ENCODE results near the gene IL17C. TPM values are rescaled to one million over a fixed set of nuclear protein-coding genes. Genes with fewer than 3 reads are reported as not detected.

IL17C gene
- total and polyA plus RNA-seq, 8 donors, result 0.87 to 1.2 TPM; not detected in 6

GRCh38 chr16:88628512-88628974, 9.8 kb upstream of the IL17C start:
- Histone ChIP-seq H3K4me3 (no peak overlapping the region), H3K27me3 (peaks cover 0 to 4% (median 0%) of the 10 kb centered on the region in 3 donors), H3K36me3 (peaks cover 74 to 97% (median 94%) of the 10 kb centered on the region in 4 donors), H3K4me1 (peaks cover 0 to 5% (median 4%) of the 10 kb centered on the region in 4 donors), H3K9me3 (no peaks in the 10 kb centered on the region), H3K27ac (no peak overlapping the region)
- 64 to 78% (median 66%) methylated on average over 6 to 12 of the region's 12 CpGs for WGBS, 5 donors
- intact Hi-C loops (cut with DNase I; ENCODE audit: low total_unique reads), result no loop called here
- TF ChIP-seq, protein P1, sequence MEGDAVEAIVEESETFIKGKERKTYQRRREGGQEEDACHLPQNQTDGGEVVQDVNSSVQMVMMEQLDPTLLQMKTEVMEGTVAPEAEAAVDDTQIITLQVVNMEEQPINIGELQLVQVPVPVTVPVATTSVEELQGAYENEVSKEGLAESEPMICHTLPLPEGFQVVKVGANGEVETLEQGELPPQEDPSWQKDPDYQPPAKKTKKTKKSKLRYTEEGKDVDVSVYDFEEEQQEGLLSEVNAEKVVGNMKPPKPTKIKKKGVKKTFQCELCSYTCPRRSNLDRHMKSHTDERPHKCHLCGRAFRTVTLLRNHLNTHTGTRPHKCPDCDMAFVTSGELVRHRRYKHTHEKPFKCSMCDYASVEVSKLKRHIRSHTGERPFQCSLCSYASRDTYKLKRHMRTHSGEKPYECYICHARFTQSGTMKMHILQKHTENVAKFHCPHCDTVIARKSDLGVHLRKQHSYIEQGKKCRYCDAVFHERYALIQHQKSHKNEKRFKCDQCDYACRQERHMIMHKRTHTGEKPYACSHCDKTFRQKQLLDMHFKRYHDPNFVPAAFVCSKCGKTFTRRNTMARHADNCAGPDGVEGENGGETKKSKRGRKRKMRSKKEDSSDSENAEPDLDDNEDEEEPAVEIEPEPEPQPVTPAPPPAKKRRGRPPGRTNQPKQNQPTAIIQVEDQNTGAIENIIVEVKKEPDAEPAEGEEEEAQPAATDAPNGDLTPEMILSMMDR (IDR thresholded peaks at IDR 0.05), result no peak
- TF ChIP-seq POLR2A (IDR thresholded peaks at IDR 0.05) (no peak), POLR2AphosphoS5 (IDR thresholded peaks at IDR 0.05) (no peak), EP300 (IDR thresholded peaks at IDR 0.05) (no peak)
- no peak for DNase-seq

GRCh38 chr16:88629835-88630234, 8.5 kb upstream of the IL17C start:
- peaks cover 61 to 84% (median 81%) of the 10 kb centered on the region in 4 donors for H3K36me3 ChIP-seq
- peaks cover 0 to 15% (median 12%) of the 10 kb centered on the region in 3 donors for H3K27me3 ChIP-seq
- DNase-seq, result no peak
- H3K27ac ChIP-seq, result no peak overlapping the region
- TF ChIP-seq POLR2A (IDR thresholded peaks at IDR 0.05) (no peak), POLR2AphosphoS5 (IDR thresholded peaks at IDR 0.05) (no peak)
- TF ChIP-seq, protein P1 (IDR thresholded peaks at IDR 0.05), result no peak
- intact Hi-C loops (cut with DNase I; ENCODE audit: low total_unique reads), result no loop called here
- H3K4me1 ChIP-seq, result peaks cover 12 to 18% (median 17%) of the 10 kb centered on the region in 4 donors
- 84 to 96% (median 86%) methylated on average over 8 to 9 of the region's 9 CpGs for WGBS, 5 donors
- H3K4me3 ChIP-seq, result no peak overlapping the region
- H3K9me3 ChIP-seq, result no peaks in the 10 kb centered on the region

- peaks cover 12 to 24% (median 22%) of the 10 kb centered on the region in 4 donors for H3K4me1 ChIP-seq
- WGBS, 5 donors, result 84 to 94% (median 90%) methylated on average over 5 to 12 of the region's 12 CpGs
- peaks cover 55 to 78% (median 75%) of the 10 kb centered on the region in 4 donors for H3K36me3 ChIP-seq
- intact Hi-C loops (cut with DNase I; ENCODE audit: low total_unique reads), result no loop called here
- no peak for TF ChIP-seq POLR2AphosphoS5 (IDR thresholded peaks at IDR 0.05)
- no peak for TF ChIP-seq POLR2A (IDR thresholded peaks at IDR 0.05)
- TF ChIP-seq, protein P1 (IDR thresholded peaks at IDR 0.05), result no peak
- no peak for TF ChIP-seq EP300 (IDR thresholded peaks at IDR 0.05)
- H3K9me3 ChIP-seq, result no peaks in the 10 kb centered on the region
- H3K27me3 ChIP-seq, result peaks cover 0 to 21% (median 13%) of the 10 kb centered on the region in 3 donors
- H3K27ac ChIP-seq, result no peak overlapping the region
- no peak overlapping the region for H3K4me3 ChIP-seq
- DNase-seq, result no peak
Observed at GRCh38 chr16:88630433-88630832, 7.9 kb upstream of the IL17C start.

GRCh38 chr16:88630941-88631340, 7.4 kb upstream of the IL17C start:
- TF ChIP-seq EP300 (IDR thresholded peaks at IDR 0.05) (no peak), POLR2A (IDR thresholded peaks at IDR 0.05) (no peak), POLR2AphosphoS5 (IDR thresholded peaks at IDR 0.05) (no peak)
- TF ChIP-seq, protein P1 (IDR thresholded peaks at IDR 0.05), result no peak
- H3K27me3 ChIP-seq, result peaks cover 0 to 27% (median 13%) of the 10 kb centered on the region in 3 donors
- DNase-seq, result no peak
- peaks cover 12 to 29% (median 22%) of the 10 kb centered on the region in 4 donors for H3K4me1 ChIP-seq
- WGBS, 5 donors, result 92 to 99% (median 93%) methylated on average over 20 to 23 of the region's 23 CpGs
- no peaks in the 10 kb centered on the region for H3K9me3 ChIP-seq
- H3K4me3 ChIP-seq, result no peak overlapping the region
- H3K36me3 ChIP-seq, result peaks cover 52 to 73% (median 70%) of the 10 kb centered on the region in 4 donors
- intact Hi-C loops (cut with DNase I; ENCODE audit: low total_unique reads), result no loop called here
- H3K27ac ChIP-seq, result no peak overlapping the region
